ENCODE measurements around the gene FAM163B. TPM values are rescaled to one million over a fixed set of nuclear protein-coding genes. Genes with fewer than 3 reads are reported as not detected.
A peak's percentile ranks its signal among the peaks of the same experiment; 100 is the strongest.

The FAM163B gene
- total RNA-seq, 1 experiment from 2014 or later = not detected

GRCh38 chr9:133616643-133617405, 7.6 kb upstream of the FAM163B start:
- DNase-seq (ENCODE audit: low read depth) = no peak

GRCh38 chr9:133615606-133616188, 6.5 kb upstream of the FAM163B start:
- no peak for DNase-seq (ENCODE audit: low read depth)

- no peak for DNase-seq (ENCODE audit: low read depth)
Observed at GRCh38 chr9:133615186-133615585, 6.0 kb upstream of the FAM163B start.

DNA sequence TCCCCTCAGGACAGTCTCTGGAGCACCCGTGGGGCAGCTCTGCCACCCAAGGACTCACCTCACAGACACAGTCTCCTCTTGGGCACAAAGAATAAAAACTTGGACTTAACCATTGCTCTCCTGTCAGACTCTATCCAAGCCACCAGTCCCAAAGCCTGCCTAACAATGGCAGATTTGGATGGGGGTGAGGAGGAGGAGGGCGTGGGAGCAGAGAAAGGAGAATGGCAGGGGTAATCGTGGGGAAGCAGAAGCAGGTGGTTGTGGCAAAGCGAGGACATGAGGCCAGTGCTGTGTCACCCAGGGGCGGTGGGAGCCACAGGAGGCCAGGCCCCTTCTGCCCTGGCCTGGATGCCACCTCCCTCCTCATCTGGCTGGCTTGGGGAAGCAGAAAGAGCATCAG, 5.5 kb upstream of the FAM163B start:
- DNase-seq (ENCODE audit: low read depth) = no peak

- no peak for DNase-seq (ENCODE audit: low read depth)
Observed at GRCh38 chr9:133614056-133614455, 4.9 kb upstream of the FAM163B start.

DNA sequence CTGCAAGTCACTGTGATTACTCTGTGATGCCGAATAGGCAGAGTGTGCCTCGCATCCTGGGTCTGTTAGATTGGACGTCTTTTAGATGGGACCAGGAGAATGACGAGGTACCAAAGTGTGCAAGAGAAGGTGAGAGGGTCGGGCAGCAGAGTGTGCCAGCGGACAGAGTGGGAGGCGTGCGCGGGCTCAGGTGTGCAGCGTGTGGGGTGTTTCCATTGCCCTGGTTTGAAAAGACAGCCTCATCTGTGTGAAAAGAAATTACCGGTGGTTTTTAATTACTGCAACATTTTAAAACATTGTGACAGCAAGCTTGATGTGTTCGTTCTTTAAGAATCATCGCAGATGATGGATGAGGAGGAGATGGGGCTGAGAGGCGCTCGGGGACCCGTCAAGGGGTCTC, 4.2 kb upstream of the FAM163B start:
- no peak for DNase-seq (ENCODE audit: low read depth)

- DNase-seq (ENCODE audit: low read depth) = no peak
Observed at GRCh38 chr9:133612816-133613215, 3.6 kb upstream of the FAM163B start.

DNA sequence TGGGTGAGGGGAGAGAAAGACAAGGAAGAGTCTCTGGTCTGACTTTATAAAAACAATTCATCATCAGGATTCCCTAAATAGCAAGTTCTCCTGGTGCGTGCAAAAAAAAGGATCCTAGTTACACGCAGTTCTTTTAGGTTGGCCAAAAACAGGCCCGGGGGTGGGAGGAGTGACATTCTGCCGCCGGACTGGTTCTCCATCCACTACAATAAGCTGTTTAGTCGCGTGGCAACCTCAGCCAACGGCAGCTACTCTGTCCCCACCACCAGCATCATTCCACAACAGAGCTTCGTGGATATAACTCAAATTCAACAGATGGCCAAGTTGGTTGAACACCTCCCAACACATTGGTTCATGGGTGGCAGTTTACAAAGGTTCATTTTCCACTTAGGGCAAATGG, 2.9 kb upstream of the FAM163B start:
- no peak for DNase-seq (ENCODE audit: low read depth)

- DNase-seq (ENCODE audit: low read depth) = no peak
Observed at GRCh38 chr9:133610845-133611244, 1.7 kb upstream of the FAM163B start.

DNA sequence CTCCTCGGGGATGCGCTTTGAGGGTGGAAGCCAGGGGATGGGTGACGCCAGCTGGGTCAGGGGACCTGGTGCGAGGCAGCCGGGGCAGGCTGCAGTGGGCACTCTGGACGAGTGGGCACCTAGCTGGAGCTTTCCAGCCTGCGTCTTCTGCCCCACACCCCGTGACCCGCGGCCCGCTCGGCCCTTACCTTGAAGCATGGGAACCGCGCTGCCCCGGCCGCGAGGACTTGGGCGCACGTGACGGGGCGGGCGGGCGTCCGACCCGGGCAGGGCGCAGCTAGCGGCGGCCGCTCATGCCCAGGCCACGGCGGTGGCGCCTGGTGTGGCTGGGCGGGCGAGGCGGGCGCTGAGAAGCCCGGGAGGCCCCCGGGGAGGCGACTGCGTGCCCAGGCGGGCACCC, 300 bp downstream of the FAM163B start:
- DNase-seq (ENCODE audit: low read depth) = no peak

GRCh38 chr9:133608382-133608781, 807 bp downstream of the FAM163B start:
- DNase-seq (ENCODE audit: low read depth) = no peak

GRCh38 chr9:133607976-133608375, 1.2 kb downstream of the FAM163B start:
- DNase-seq (ENCODE audit: low read depth) = no peak

- DNase-seq (ENCODE audit: low read depth) = no peak
Observed at GRCh38 chr9:133607381-133607780, 1.8 kb downstream of the FAM163B start.

GRCh38 chr9:133606708-133607025, 2.5 kb downstream of the FAM163B start:
- DNase-seq (ENCODE audit: low read depth) = no peak

DNA sequence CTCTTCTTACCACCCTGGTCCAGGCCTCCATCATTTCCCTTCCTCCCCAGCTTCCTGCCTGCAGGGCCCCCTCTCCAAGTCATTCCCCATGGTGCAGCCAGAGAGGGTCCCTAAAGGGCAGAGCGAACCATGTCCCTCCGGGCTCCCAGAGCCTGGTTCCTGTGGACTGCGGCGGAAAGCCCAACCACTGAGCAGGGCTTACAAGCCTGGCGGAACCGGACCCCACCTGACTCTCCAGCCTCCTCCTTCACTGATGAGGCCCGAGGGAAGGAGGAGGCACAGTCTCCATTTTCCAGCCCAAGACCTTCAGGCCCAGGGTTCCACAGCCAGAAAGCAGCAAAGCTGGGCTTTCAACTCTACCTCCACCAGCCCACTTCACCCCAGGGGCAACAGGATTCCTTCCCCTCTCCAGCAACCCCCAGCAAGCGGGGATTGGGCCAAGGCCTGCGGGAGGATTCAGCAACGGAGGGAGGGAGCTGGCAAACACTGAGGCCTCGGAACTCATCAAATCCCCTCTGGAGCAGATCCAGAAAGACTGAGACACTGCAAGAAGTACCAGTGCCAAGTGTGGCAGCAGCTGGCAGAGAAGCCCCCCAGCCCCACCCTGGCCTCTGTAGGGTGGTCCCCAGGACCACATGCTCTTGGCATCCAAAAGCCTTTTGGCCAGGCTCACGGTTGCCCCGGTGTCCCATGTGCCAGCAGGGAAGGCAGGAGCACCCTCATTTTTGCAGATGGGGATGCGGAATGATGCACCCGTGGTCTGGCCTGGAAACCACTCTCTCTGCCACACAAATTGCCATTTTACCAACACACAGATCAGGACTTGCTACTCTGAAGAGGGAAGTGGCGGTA, 3.1 kb downstream of the FAM163B start:
- no peak for DNase-seq (ENCODE audit: low read depth)

DNA sequence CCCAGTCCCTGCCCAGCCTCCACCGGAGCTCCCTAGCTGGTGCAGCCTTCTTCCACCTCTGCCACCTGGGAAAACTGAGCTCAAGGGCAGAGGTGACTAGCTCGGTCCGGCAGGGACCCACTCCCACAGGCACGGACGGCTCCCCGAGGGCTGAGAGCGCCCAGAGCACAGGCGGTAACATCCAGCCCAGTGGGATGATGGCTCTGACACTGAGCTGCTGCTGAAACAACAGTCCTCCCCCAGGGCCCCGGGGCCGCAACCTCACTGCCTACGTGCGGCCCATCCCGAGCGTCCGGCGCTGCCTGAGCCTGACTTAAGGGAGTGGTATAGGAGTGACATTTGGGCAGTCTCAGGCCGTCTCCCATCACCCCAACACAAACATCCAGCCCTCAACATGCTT, 3.7 kb downstream of the FAM163B start:
- no peak for DNase-seq (ENCODE audit: low read depth)

- DNase-seq (ENCODE audit: low read depth) = no peak
Observed at GRCh38 chr9:133604856-133605255, 4.3 kb downstream of the FAM163B start.

GRCh38 chr9:133604214-133604613, 5.0 kb downstream of the FAM163B start:
- DNase-seq (ENCODE audit: low read depth) = peak; percentile 46

- no peak for DNase-seq (ENCODE audit: low read depth)
Observed at GRCh38 chr9:133603135-133603927, 5.9 kb downstream of the FAM163B start.

DNA sequence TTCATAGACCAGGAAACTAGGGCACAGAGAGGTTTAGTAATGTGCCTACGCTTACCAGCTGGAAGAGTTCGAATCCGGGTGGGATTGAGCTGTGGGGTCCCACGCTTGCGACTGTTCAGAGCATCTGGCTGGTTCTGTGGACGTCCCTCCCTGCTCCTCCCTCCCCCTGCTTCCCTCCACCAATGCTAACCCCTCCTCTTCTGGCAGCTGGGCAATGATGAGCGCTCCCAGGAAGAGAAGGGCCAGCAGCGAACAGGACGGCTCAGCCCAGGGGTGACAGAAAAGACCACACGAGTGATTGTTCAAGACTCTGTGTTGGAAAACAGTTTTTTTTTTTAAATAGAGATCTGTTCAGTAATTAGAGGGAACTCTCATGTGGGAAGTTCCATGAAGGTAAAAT, 6.9 kb downstream of the FAM163B start:
- DNase-seq (ENCODE audit: low read depth) = no peak

- no peak for DNase-seq (ENCODE audit: low read depth)
Observed at GRCh38 chr9:133601746-133602145, 7.4 kb downstream of the FAM163B start.

DNA sequence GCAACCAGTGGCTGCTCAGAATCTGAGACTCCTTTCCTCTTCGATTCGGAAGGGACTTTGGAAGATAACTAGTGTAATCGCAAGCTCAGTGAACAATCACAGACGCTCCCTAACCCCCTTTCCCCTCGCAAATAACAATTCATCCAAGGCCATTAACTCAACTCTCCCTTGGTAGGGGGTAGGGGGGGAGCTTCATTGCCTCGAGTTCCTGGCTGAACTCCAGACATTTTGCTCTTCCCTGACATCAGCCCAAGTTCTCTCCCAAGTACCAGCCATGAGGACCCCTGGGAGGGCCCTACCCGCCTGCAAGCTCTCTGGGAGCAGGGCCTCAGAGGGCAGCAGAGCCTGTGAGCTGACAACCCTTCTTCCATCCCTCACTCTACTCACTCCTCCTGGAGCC, 8.4 kb downstream of the FAM163B start:
- DNase-seq (ENCODE audit: low read depth) = no peak
